Neural cell (in vitro differentiated cells): ENCODE data around the gene CSNK1E. TPM values are rescaled to one million over a fixed set of nuclear protein-coding genes. Genes with fewer than 3 reads are reported as not detected.

ENCODE experiments used
- H2AFZ ChIP-seq: fragments of 200-600, 300-800 bp; sonication (generic), shearing (Covaris generic); 2 replicates; pipeline ENCODE4 v1.6.0; 2014; ENCODE audit warnings: low read depth, mild to moderate bottlenecking, antibody characterized with exemption, low read length, moderate library complexity
- H3F3A ChIP-seq: fragments of 200-600 bp; shearing (Covaris generic); 2 replicates; pipeline ENCODE4 v1.6.1; 2016; ENCODE audit warnings: mild to moderate bottlenecking, moderate library complexity, mixed read lengths, antibody characterized with exemption, low read length; ENCODE audit not compliant: insufficient read depth, poor library complexity, severe bottlenecking
- H3K27ac ChIP-seq: fragments of 200-600, 300-800 bp; sonication (generic), shearing (Covaris generic); 2 replicates; pipeline ENCODE4 v1.5.1; 2014; ENCODE audit warnings: mild to moderate bottlenecking, low read length, moderate library complexity
- H3K27me3 ChIP-seq: fragments of 300-800, 200-600 bp; sonication (generic), shearing (Covaris generic); 2 replicates; pipeline ENCODE4 v1.6.0; 2014; ENCODE audit warnings: mild to moderate bottlenecking, low read depth, low read length, moderate library complexity; ENCODE audit not compliant: insufficient read depth
- H3K36me3 ChIP-seq: fragments of 300-800, 200-600 bp; sonication (generic), shearing (Covaris generic); 2 replicates; pipeline ENCODE4 v1.5.1; 2014; ENCODE audit warnings: mild to moderate bottlenecking, antibody characterized with exemption, low read length, moderate library complexity; ENCODE audit not compliant: insufficient read depth
- H3K4me2 ChIP-seq: fragments of 300-800, 200-600 bp; sonication (generic), shearing (Covaris generic); 2 replicates; pipeline ENCODE4 v1.6.0; 2014; ENCODE audit warnings: mild to moderate bottlenecking, low read length
- H3K4me3 ChIP-seq: fragments of 300-800, 200-600 bp; sonication (generic), shearing (Covaris generic); 2 replicates; pipeline ENCODE4 v1.5.1; 2014; ENCODE audit warnings: mild to moderate bottlenecking, low read length, moderate library complexity
- H3K79me2 ChIP-seq: fragments of 200-600 bp; shearing (Covaris generic); replicated peaks from 2 replicates; pipeline ENCODE4 v1.6.0; 2014; ENCODE audit warnings: mild to moderate bottlenecking, low read length, moderate library complexity; ENCODE audit not compliant: insufficient read depth
- H3K9ac ChIP-seq: fragments of 300-800, 200-600 bp; sonication (generic), shearing (Covaris generic); 2 replicates; pipeline ENCODE4 v1.6.1; 2016; ENCODE audit warnings: mild to moderate bottlenecking, low read length, mixed read lengths
- H3K9me2 ChIP-seq: fragments of 200-600 bp; shearing (Covaris generic); 2 replicates; pipeline ENCODE4 v1.6.1; 2016; ENCODE audit warnings: mild to moderate bottlenecking, low read length, mixed read lengths; ENCODE audit not compliant: insufficient read depth
- H3K9me3 ChIP-seq: fragments of 200-600, 300-800 bp; sonication (generic), shearing (Covaris generic); 2 replicates; pipeline ENCODE4 v1.6.1; 2016; ENCODE audit warnings: mild to moderate bottlenecking, mixed run types, low read length, moderate library complexity, mixed read lengths
- H4K20me1 ChIP-seq: fragments of 200-600 bp; shearing (Covaris generic); 2 replicates; pipeline ENCODE4 v1.6.1; 2016; ENCODE audit warnings: mild to moderate bottlenecking, mixed run types; ENCODE audit not compliant: insufficient read depth
- EP300 ChIP-seq: fragments of 450-650 bp; conservative IDR thresholded peaks from 2 replicates; pipeline ENCODE4 v1.6.1; 2014; ENCODE audit warnings: antibody characterized with exemption, mild to moderate bottlenecking, moderate library complexity; ENCODE audit not compliant: poor library complexity, severe bottlenecking
- EZH2 ChIP-seq: fragments of 200-600, 300-800 bp; shearing (Covaris generic), sonication (generic); IDR thresholded peaks from 2 replicates; pipeline ENCODE4 v1.6.1; 2014; ENCODE audit warnings: antibody characterized with exemption, low read length, borderline replicate concordance, mild to moderate bottlenecking; ENCODE audit not compliant: insufficient read depth, poor library complexity, severe bottlenecking
- MXI1 ChIP-seq: fragments of 450-650 bp; conservative IDR thresholded peaks from 2 replicates; pipeline ENCODE4 v1.6.1; 2014; ENCODE audit warnings: antibody characterized with exemption, mild to moderate bottlenecking; ENCODE audit not compliant: poor library complexity, severe bottlenecking
- POLR2AphosphoS5 ChIP-seq: IDR thresholded peaks from 2 replicates; pipeline ENCODE4 v1.6.1; 2012
- RAD21 ChIP-seq: fragments of 450-650 bp; conservative IDR thresholded peaks from 2 replicates; pipeline ENCODE4 v1.6.1; 2014; ENCODE audit warnings: antibody characterized with exemption, mild to moderate bottlenecking, moderate library complexity
- SMC3 ChIP-seq: fragments of 450-650 bp; conservative IDR thresholded peaks from 2 replicates; pipeline ENCODE4 v1.6.1; 2014; ENCODE audit warnings: antibody characterized with exemption, mild to moderate bottlenecking, moderate library complexity; ENCODE audit not compliant: poor library complexity
- TAF1 ChIP-seq: IDR thresholded peaks from 2 replicates; pipeline ENCODE4 v1.6.1; 2012; ENCODE audit warnings: low read depth
- polyA plus RNA-seq: library from polyadenylated mRNA; depleted of rRNA; stranded (reverse); fragments of >200 nt; gene quantifications from 2 replicates; pipeline ENCODE4 v1.2.3, GENCODE V29; 2014
- TF ChIP-seq, protein P1 (sequence below): fragments of 450-650 bp; IDR thresholded peaks from 2 replicates; pipeline ENCODE4 v1.5.1; 2014; ENCODE audit warnings: antibody characterized with exemption, mild to moderate bottlenecking, moderate library complexity; ENCODE audit not compliant: poor library complexity, severe bottlenecking
- TF ChIP-seq, protein P2 (sequence below): IDR thresholded peaks from 2 replicates; pipeline ENCODE4 v1.6.1; 2012; ENCODE audit warnings: borderline replicate concordance

The CSNK1E gene
- polyA plus RNA-seq, 1 donor from 2014 or later, result 230 TPM

DNA sequence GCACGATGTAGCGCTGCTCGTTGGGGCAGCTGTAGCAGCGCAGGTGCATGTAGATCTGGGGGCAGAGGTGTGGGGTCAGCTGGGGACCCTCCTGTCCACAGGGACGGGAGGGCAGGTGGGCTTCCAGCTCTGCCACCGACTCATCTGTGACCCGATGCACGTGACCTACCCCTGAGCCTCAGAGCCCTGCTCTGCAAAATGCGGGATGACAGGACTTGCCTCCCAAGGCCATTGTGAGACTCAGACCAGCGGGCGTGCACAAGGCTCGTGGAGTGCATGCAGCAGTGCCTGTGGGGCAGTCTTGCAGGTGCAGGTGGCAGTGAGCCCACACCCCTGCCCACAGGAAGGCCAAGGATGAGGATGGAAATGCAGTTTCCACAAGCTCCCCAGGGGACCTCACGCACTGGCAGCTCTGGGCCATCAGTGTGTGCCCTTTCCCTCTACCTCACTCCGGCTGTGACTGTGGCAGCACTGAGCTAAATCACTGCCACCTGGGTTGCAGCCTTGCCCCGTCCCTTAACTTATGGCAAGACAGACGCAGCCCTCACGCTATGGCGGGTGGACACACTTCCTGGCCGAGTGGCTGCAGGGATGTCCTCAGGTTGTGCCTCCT is 71.1 kb downstream of the CSNK1E start:
- no peak overlapping the region for H3K27ac ChIP-seq

DNA sequence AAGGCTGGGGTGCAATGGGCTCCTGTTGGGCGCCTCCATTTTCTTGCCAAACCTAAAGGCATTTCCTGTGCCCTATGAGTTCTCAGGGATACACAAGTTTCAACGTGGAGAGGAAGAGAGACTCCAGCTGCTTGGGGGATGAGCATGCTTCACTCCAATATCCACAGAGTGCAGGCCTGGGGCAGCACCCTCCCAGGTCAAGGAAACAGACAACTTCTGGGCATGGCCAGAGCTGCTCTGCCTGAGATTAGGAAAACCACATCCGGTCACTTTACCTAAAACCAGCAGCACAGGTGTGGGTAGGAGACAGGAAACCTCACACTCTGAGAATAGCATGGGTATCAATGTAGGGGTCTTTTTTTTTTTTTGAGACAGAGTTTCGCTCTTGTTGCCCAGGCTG is 73.1 kb downstream of the CSNK1E start:
- no peak overlapping the region for H3K4me2 ChIP-seq
- no peak overlapping the region for H3K4me3 ChIP-seq
- H3K36me3 ChIP-seq, result no peaks in the 10 kb centered on the region
- TF ChIP-seq SMC3 (no peak), POLR2AphosphoS5 (no peak), RAD21 (no peak), MXI1 (no peak), TAF1 (no peak), EZH2 (no peak), EP300 (no peak)
- TF ChIP-seq, protein P1, sequence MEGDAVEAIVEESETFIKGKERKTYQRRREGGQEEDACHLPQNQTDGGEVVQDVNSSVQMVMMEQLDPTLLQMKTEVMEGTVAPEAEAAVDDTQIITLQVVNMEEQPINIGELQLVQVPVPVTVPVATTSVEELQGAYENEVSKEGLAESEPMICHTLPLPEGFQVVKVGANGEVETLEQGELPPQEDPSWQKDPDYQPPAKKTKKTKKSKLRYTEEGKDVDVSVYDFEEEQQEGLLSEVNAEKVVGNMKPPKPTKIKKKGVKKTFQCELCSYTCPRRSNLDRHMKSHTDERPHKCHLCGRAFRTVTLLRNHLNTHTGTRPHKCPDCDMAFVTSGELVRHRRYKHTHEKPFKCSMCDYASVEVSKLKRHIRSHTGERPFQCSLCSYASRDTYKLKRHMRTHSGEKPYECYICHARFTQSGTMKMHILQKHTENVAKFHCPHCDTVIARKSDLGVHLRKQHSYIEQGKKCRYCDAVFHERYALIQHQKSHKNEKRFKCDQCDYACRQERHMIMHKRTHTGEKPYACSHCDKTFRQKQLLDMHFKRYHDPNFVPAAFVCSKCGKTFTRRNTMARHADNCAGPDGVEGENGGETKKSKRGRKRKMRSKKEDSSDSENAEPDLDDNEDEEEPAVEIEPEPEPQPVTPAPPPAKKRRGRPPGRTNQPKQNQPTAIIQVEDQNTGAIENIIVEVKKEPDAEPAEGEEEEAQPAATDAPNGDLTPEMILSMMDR, result no peak
- TF ChIP-seq, protein P2, sequence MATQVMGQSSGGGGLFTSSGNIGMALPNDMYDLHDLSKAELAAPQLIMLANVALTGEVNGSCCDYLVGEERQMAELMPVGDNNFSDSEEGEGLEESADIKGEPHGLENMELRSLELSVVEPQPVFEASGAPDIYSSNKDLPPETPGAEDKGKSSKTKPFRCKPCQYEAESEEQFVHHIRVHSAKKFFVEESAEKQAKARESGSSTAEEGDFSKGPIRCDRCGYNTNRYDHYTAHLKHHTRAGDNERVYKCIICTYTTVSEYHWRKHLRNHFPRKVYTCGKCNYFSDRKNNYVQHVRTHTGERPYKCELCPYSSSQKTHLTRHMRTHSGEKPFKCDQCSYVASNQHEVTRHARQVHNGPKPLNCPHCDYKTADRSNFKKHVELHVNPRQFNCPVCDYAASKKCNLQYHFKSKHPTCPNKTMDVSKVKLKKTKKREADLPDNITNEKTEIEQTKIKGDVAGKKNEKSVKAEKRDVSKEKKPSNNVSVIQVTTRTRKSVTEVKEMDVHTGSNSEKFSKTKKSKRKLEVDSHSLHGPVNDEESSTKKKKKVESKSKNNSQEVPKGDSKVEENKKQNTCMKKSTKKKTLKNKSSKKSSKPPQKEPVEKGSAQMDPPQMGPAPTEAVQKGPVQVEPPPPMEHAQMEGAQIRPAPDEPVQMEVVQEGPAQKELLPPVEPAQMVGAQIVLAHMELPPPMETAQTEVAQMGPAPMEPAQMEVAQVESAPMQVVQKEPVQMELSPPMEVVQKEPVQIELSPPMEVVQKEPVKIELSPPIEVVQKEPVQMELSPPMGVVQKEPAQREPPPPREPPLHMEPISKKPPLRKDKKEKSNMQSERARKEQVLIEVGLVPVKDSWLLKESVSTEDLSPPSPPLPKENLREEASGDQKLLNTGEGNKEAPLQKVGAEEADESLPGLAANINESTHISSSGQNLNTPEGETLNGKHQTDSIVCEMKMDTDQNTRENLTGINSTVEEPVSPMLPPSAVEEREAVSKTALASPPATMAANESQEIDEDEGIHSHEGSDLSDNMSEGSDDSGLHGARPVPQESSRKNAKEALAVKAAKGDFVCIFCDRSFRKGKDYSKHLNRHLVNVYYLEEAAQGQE, result no peak
- H3K9me3 ChIP-seq, result no peaks in the 10 kb centered on the region
- no peak overlapping the region for H3K27ac ChIP-seq
- H2AFZ ChIP-seq, result no peak overlapping the region
- no peaks in the 10 kb centered on the region for H3K9me2 ChIP-seq
- no peaks in the 10 kb centered on the region for H3K79me2 ChIP-seq
- H3F3A ChIP-seq, result no peaks in the 10 kb centered on the region
- H3K9ac ChIP-seq, result no peak overlapping the region
- H3K27me3 ChIP-seq, result no peaks in the 10 kb centered on the region
- H4K20me1 ChIP-seq, result no peaks in the 10 kb centered on the region

More for the DNA sequence above, 71.1 kb downstream of the CSNK1E start:
- no peak overlapping the region for H3K9ac ChIP-seq
- no peak overlapping the region for H2AFZ ChIP-seq
- H4K20me1 ChIP-seq, result no peaks in the 10 kb centered on the region
- no peaks in the 10 kb centered on the region for H3K27me3 ChIP-seq
- H3F3A ChIP-seq, result no peaks in the 10 kb centered on the region
- H3K9me3 ChIP-seq, result no peaks in the 10 kb centered on the region
- no peaks in the 10 kb centered on the region for H3K36me3 ChIP-seq
- H3K9me2 ChIP-seq, result no peaks in the 10 kb centered on the region
- no peak overlapping the region for H3K4me2 ChIP-seq
- no peaks in the 10 kb centered on the region for H3K79me2 ChIP-seq
- no peak overlapping the region for H3K4me3 ChIP-seq
- TF ChIP-seq EZH2, result no peak
- TF ChIP-seq, protein P1, result no peak
- TF ChIP-seq, protein P2, result no peak
- no peak for TF ChIP-seq MXI1
- no peak for TF ChIP-seq POLR2AphosphoS5
